Karpas-422 (cell line): ENCODE data around the gene CRELD1. TPM values are rescaled to one million over a fixed set of nuclear protein-coding genes. Genes with fewer than 3 reads are reported as not detected.

ENCODE experiments used
- DNase-seq: peaks from one replicate; pipeline ENCODE4 v3.0.0-alpha.2; 2015
- H2AFZ ChIP-seq: fragments of 200-600 bp; sonication (generic); 2 replicates; pipeline ENCODE4 v1.6.1; 2014; ENCODE audit warnings: antibody characterized with exemption, low read length, mixed read lengths
- H3K27ac ChIP-seq: fragments of 200-600 bp; sonication (generic); 2 replicates; pipeline ENCODE4 v1.5.1; 2014; ENCODE audit warnings: mild to moderate bottlenecking, low read length, moderate library complexity
- H3K27me3 ChIP-seq: fragments of 200-600 bp; sonication (generic); 2 replicates; pipeline ENCODE4 v1.6.1; 2014; ENCODE audit warnings: low read length, mixed read lengths
- H3K36me3 ChIP-seq: fragments of 200-600 bp; sonication (generic); 2 replicates; pipeline ENCODE4 v1.6.1; 2014; ENCODE audit warnings: low read length, mixed read lengths; ENCODE audit not compliant: insufficient read depth
- H3K4me1 ChIP-seq: fragments of 200-600 bp; sonication (generic); 2 replicates; pipeline ENCODE4 v1.6.1; 2014; ENCODE audit warnings: mild to moderate bottlenecking, low read length, mixed read lengths
- H3K4me2 ChIP-seq: fragments of 200-600 bp; sonication (generic); 2 replicates; pipeline ENCODE4 v1.6.1; 2014; ENCODE audit warnings: low read length, low read depth, mild to moderate bottlenecking; ENCODE audit not compliant: poor library complexity, severe bottlenecking
- H3K4me3 ChIP-seq: fragments of 200-600 bp; sonication (generic); 2 replicates; pipeline ENCODE4 v1.5.1; 2014; ENCODE audit warnings: mild to moderate bottlenecking, antibody characterized with exemption, low read length, mixed read lengths
- H3K79me2 ChIP-seq: fragments of 200-600 bp; sonication (generic); 2 replicates; pipeline ENCODE4 v1.6.1; 2014; ENCODE audit warnings: mild to moderate bottlenecking, low read length, mixed read lengths
- H3K9ac ChIP-seq: fragments of 200-600 bp; sonication (generic); 2 replicates; pipeline ENCODE4 v1.6.0; 2014; ENCODE audit warnings: low read length
- H3K9me2 ChIP-seq: fragments of 200-600 bp; sonication (generic), shearing (Covaris generic); replicated peaks from 2 replicates; pipeline ENCODE4 v1.6.0; 2014; ENCODE audit warnings: mild to moderate bottlenecking, low read length, moderate library complexity; ENCODE audit not compliant: insufficient read depth
- H3K9me3 ChIP-seq: fragments of 300-700, 200-600 bp; sonication (generic); 2 replicates; pipeline ENCODE4 v1.6.1; 2014; ENCODE audit warnings: low read length, mixed read lengths
- H4K20me1 ChIP-seq: fragments of 200-600 bp; sonication (generic); 2 replicates; pipeline ENCODE4 v1.6.1; 2014; ENCODE audit warnings: mild to moderate bottlenecking, antibody characterized with exemption, low read length, low read depth; ENCODE audit not compliant: insufficient read depth
- total RNA-seq: library from RNA; depleted of rRNA; stranded (reverse); fragments of >200 nt; shearing (Covaris generic); gene quantifications from 2 replicates; pipeline ENCODE4 v1.2.3, GENCODE V29; 2014; ENCODE audit warnings: low replicate concordance

Gene CRELD1
- total RNA-seq, 1 experiment from 2014 or later, result 5.6 TPM

DNA sequence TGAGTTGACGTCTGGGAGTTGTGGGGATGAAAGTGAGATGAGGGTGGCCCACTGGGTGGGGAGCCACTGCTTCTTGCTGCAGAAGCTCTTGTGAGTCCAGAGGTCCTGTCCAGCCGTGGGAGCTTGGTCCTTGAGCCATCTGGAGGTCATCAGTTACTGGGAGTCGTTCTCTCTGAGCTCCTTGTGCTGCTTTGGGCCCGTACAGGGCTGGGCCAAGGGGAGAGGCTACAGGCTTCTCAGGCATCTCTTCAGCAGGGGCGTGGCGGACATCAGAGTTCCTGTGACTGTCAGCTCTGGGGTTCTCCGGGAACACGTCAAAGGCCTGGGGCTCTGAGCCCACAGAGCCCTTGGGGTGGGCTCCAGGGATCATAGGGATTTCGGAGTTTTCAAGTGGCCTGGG lies 16.0 kb downstream of the CRELD1 start:
- no peaks in the 10 kb centered on the region for H4K20me1 ChIP-seq
- H3K9ac ChIP-seq, result no peak overlapping the region
- H2AFZ ChIP-seq, result no peak overlapping the region
- no peak overlapping the region for H3K4me2 ChIP-seq
- no peak overlapping the region for H3K27ac ChIP-seq
- no peaks in the 10 kb centered on the region for H3K9me2 ChIP-seq
- DNase-seq, result no peak
- peaks cover 13% of the 10 kb centered on the region for H3K4me1 ChIP-seq
- H3K79me2 ChIP-seq, result no peaks in the 10 kb centered on the region
- no peaks in the 10 kb centered on the region for H3K27me3 ChIP-seq
- no peaks in the 10 kb centered on the region for H3K36me3 ChIP-seq
- no peak overlapping the region for H3K4me3 ChIP-seq
- H3K9me3 ChIP-seq, result no peaks in the 10 kb centered on the region

DNA sequence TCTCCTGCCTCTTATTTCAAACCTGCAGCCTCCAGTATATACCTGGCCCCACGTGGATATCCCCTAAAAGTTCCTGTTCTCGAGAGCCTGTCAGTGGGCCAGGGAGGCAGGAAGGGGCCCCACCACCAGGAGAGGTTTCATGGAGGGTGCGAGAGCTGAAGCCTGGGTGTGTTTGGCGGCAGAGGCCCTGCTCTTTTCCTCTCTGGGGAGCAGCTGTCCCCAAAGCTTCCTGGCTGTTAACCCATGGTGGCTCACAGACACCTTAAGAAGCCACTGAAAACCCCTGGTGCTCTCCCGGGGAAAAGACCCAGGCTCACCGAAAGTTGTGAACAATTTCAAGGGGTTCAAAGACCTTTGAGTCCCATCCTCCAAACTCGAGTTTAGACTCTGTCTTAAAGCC lies 17.5 kb downstream of the CRELD1 start:
- H3K27ac ChIP-seq, result no peak overlapping the region
- H3K9me2 ChIP-seq, result no peaks in the 10 kb centered on the region
- no peaks in the 10 kb centered on the region for H3K79me2 ChIP-seq
- no peaks in the 10 kb centered on the region for H3K27me3 ChIP-seq
- peak overlapping the region; percentile 78 for H3K9ac ChIP-seq
- no peaks in the 10 kb centered on the region for H3K36me3 ChIP-seq
- H2AFZ ChIP-seq, result no peak overlapping the region
- H3K4me3 ChIP-seq, result peak overlapping the region; percentile 93
- H3K4me2 ChIP-seq, result peak overlapping the region; percentile 93
- no peak for DNase-seq
- no peaks in the 10 kb centered on the region for H3K9me3 ChIP-seq
- peaks cover 13% of the 10 kb centered on the region for H3K4me1 ChIP-seq
- H4K20me1 ChIP-seq, result no peaks in the 10 kb centered on the region

DNA sequence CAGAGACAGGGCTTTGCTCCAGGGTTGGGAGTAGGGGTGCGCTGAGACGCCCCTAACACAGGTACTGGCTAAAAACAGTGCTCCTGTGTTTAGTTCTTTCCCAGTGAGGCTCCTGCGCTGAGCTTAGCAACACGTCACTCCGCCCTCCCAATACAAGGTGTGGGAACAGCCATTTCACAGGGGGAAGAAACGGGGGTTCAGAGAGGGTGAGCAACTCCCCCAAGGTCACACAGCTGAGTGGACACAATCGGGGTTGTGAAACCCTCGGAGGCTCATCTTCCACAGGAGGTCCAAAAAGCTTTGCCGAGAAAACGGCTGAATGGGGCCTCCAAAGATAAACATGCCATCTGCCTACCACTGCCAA lies 17.9 kb downstream of the CRELD1 start:
- H3K4me1 ChIP-seq, result peaks cover 13% of the 10 kb centered on the region
- no peaks in the 10 kb centered on the region for H3K9me3 ChIP-seq
- H3K9me2 ChIP-seq, result no peaks in the 10 kb centered on the region
- DNase-seq, result peak; percentile 47
- H3K27ac ChIP-seq, result no peak overlapping the region
- H3K9ac ChIP-seq, result peak overlapping the region; percentile 78
- H3K4me3 ChIP-seq, result peak overlapping the region; percentile 93
- H3K27me3 ChIP-seq, result no peaks in the 10 kb centered on the region
- H2AFZ ChIP-seq, result peak overlapping the region; percentile 88; the same call in 1 of the 2 replicates
- no peaks in the 10 kb centered on the region for H4K20me1 ChIP-seq
- no peaks in the 10 kb centered on the region for H3K79me2 ChIP-seq
- H3K36me3 ChIP-seq, result no peaks in the 10 kb centered on the region
- H3K4me2 ChIP-seq, result peak overlapping the region; percentile 93

DNA sequence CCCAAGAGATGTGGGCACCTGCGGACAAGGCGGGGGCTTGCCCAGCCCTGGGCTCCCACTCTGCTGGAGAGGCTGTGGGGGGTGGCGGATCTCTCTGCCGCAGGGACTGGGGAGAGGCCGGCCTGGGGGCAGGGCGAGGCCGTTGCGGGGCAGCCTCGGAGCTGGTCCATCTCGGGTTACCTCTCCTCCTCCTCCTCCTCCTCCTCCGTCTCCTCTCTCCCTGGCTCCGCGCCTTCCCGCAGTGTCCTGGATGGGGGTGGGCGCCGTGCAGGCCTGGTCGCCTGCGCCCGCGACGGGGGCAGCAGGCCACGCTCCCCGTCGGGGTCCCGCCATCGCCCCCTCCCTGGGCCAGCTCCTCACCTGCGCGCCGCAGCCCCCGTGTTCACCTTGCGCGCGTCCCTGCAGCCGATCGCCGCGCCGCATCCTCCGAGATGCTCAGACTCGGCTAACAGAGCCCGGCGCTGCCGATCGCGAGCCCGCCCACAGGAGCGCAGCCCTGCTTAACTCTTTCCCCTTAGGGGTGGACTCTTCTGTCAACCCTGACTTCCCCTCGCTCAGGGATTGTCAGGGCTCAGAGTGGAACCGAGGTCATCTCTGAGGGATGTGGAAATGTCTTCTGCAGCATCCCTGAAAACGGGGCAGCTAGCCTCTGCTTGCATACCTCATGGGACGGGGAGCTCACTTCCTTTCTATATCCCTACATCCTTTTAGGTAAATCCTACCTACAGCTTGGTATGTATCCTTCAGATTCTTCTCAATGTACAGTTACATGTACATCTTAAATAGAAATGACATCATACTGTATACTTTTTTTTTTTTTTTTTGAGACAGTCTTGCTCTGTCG lies 18.6 kb downstream of the CRELD1 start, which contains the start of gene PRRT3:
Gene PRRT3 (minus strand): TSS at position 447 of the 844 bp plus-strand sequence. CDS start 2,293 bp downstream, outside the sequence.
- H3K36me3 ChIP-seq, result no peaks in the 10 kb centered on the region
- H3K27me3 ChIP-seq, result no peaks in the 10 kb centered on the region
- H3K9ac ChIP-seq, result peak within 1 kb of the TSS; percentile 78
- no peaks in the 10 kb centered on the region for H3K79me2 ChIP-seq
- H3K4me2 ChIP-seq, result peak within 1 kb of the TSS; percentile 93
- H2AFZ ChIP-seq, result peak within 1 kb of the TSS; percentile 88; the same call in 1 of the 2 replicates
- no peaks in the 10 kb centered on the region for H3K9me3 ChIP-seq
- H4K20me1 ChIP-seq, result no peaks in the 10 kb centered on the region
- peaks cover 13% of the 10 kb centered on the region for H3K4me1 ChIP-seq
- no peak within 1 kb of the TSS for H3K27ac ChIP-seq
- DNase-seq, result peak; percentile 89
- H3K9me2 ChIP-seq, result no peaks in the 10 kb centered on the region
- peak within 1 kb of the TSS; percentile 93 for H3K4me3 ChIP-seq

DNA sequence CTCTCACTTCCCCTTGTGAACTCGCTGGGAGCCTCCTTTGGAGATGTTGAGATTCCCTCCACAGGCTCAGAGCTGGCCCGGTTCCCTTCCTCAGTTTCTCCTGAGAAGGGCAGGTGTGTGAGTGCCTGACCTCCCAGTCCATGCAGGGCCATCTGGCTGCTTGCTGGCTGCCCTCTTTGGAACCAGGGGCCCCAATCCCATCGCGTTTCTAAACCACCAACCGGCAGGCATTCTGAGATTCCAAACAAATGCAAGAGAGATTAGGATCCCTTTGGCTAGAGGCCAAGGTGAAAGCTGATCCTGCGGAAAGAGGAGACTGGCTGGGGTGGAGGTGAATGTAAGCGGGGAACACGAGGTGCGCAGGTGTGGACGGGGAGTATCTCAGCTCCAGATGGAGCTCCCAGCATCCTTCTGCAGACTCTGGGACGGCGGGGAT lies 21.5 kb downstream of the CRELD1 start:
- H3K9me3 ChIP-seq, result no peaks in the 10 kb centered on the region
- H3K36me3 ChIP-seq, result no peaks in the 10 kb centered on the region
- no peaks in the 10 kb centered on the region for H4K20me1 ChIP-seq
- peaks cover 13% of the 10 kb centered on the region for H3K4me1 ChIP-seq
- no peak overlapping the region for H3K9ac ChIP-seq
- H3K4me2 ChIP-seq, result no peak overlapping the region
- H3K9me2 ChIP-seq, result no peaks in the 10 kb centered on the region
- no peaks in the 10 kb centered on the region for H3K27me3 ChIP-seq
- H3K79me2 ChIP-seq, result no peaks in the 10 kb centered on the region
- no peak overlapping the region for H3K27ac ChIP-seq
- H2AFZ ChIP-seq, result no peak overlapping the region
- no peak overlapping the region for H3K4me3 ChIP-seq
- no peak for DNase-seq

DNA sequence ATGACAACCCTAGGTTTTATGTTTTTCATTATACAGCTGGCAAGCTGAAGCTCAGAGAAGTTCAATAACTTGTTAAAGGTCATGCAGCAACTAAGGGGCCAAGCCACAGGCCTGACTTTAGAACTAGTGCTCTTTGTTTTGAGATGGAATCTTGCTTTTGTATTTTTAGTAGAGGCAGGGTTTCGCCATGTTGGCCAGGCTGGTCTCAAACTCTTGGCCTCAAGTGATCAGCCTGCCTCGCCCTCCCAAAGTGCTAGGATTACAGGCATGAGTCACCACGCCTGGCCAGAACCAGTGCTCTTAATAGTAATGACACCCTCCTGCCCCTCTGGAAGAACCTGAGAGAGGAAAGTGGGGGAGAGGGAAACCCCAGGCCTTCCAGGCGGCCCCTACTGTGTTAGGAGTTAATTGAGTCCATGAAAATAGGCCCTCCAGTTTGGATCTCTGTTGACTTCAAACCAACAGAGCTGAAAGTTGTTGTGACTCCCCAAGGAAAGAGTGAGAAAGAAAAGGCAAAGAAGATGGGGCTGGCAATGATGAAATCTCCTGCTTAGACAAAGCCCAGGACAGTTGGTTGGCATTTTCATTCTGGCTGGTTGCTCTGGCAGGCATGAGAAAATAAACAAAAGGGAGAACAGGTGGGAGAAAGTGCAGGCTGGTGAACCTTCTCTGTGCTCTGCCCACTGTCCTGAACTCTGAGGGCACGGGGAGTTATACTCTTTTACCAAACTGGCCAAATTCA lies 22.1 kb downstream of the CRELD1 start:
- DNase-seq, result no peak
- no peaks in the 10 kb centered on the region for H3K9me2 ChIP-seq
- H4K20me1 ChIP-seq, result no peaks in the 10 kb centered on the region
- no peaks in the 10 kb centered on the region for H3K9me3 ChIP-seq
- no peak overlapping the region for H2AFZ ChIP-seq
- no peak overlapping the region for H3K9ac ChIP-seq
- H3K27me3 ChIP-seq, result no peaks in the 10 kb centered on the region
- peaks cover 12% of the 10 kb centered on the region for H3K4me1 ChIP-seq
- no peaks in the 10 kb centered on the region for H3K79me2 ChIP-seq
- no peak overlapping the region for H3K4me2 ChIP-seq
- H3K36me3 ChIP-seq, result no peaks in the 10 kb centered on the region
- no peak overlapping the region for H3K4me3 ChIP-seq
- H3K27ac ChIP-seq, result no peak overlapping the region

DNA sequence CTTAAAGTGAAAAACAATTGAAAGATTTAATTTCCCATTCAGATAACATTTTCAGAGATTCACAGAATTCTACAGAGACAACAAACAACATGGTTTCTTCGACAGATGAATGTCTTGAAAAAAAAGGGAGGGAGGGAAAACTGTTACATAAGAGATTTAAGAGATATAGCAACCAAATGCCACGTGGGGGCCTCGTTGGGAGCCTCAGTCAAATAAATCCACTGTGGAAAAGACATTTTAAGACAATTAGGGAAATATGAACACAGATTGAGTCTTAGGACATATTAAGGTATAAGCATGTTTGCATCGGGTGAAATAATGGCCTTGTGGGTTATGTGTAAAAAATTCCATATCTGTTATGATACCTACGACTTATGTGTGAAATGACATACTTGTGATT lies 23.6 kb downstream of the CRELD1 start:
- Histone ChIP-seq H3K36me3 (no peaks in the 10 kb centered on the region), H3K79me2 (no peaks in the 10 kb centered on the region), H3K4me3 (no peak overlapping the region), H4K20me1 (no peaks in the 10 kb centered on the region), H3K9me2 (no peaks in the 10 kb centered on the region), H3K9ac (no peak overlapping the region), H3K27ac (no peak overlapping the region), H3K4me2 (no peak overlapping the region), H3K9me3 (no peaks in the 10 kb centered on the region), H3K27me3 (no peaks in the 10 kb centered on the region), H3K4me1 (no peaks in the 10 kb centered on the region), H2AFZ (no peak overlapping the region)
- DNase-seq, result no peak

DNA sequence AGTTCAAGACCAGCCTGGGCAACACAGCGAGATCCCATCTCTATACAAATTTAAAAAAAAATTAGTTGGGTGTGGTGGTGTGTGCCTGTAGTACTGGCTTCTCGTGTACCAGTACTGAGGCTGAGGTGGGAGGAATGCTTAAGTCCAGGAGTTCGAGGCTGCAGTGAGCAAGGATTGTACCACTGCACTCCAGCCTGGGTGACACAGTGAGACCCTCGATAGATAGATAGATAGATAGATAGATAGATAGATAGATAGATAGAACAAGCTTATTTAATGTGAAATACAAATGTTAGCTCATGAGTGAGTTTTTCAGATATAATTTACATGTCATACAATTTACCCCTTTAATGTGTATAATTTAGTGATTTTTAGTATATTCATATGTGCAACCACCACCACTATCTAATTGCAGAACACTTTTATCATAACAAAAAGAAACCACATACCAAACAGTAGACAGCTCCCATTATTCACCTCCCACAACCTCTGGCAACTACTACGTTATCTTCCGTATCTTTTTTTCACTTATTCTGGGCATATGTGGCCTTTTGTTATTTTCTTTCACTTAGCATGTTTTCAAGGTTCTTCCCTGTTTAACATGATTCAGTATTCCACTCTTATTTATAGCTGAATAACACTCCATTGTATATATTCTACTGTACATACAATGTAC lies 31.7 kb downstream of the CRELD1 start:
- Histone ChIP-seq H3K27me3 (no peaks in the 10 kb centered on the region), H2AFZ (no peak overlapping the region), H3K4me1 (no peaks in the 10 kb centered on the region), H3K79me2 (no peaks in the 10 kb centered on the region), H3K4me3 (no peak overlapping the region), H3K9me2 (no peaks in the 10 kb centered on the region), H3K27ac (no peak overlapping the region), H3K4me2 (no peak overlapping the region), H3K9me3 (no peaks in the 10 kb centered on the region), H3K36me3 (peaks cover 14% of the 10 kb centered on the region), H4K20me1 (no peaks in the 10 kb centered on the region), H3K9ac (no peak overlapping the region)
- no peak for DNase-seq
